ENCODE data around the gene ST8SIA6. TPM values are rescaled to one million over a fixed set of nuclear protein-coding genes. Genes with fewer than 3 reads are reported as not detected.
"Not testable (repeated sequence)": the region's sequence is repeated elsewhere in the genome, so short reads cannot be mapped to it uniquely, and the experiment has no call there.

ST8SIA6 gene
- polyA plus RNA-seq, 1 donor: 0.71 TPM

DNA sequence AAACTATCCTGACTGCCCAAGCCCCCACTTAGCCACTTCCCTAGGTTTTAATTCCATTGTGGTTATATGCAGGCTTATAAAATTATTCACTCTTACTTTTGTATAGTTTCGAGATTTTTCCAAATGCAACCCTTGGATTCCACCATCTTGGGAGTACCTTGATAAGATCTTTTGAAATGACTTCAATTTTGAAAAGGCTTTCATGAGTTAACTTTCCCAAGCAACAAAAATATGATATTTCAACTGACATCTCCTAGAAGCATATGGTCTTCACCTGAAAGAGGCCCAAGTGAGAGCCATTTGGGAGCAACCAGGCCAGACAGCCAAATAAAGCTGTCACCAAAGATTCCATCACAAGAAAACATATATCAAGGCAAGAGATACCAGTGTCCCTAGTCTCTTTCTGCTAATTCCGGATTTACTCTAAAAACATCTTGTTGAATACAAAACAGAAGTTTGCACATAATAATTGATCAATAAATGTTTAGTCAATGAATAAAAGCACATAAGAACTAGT, 1.7 kb upstream of the ST8SIA6 start:
- DNase-seq: no peak

DNA sequence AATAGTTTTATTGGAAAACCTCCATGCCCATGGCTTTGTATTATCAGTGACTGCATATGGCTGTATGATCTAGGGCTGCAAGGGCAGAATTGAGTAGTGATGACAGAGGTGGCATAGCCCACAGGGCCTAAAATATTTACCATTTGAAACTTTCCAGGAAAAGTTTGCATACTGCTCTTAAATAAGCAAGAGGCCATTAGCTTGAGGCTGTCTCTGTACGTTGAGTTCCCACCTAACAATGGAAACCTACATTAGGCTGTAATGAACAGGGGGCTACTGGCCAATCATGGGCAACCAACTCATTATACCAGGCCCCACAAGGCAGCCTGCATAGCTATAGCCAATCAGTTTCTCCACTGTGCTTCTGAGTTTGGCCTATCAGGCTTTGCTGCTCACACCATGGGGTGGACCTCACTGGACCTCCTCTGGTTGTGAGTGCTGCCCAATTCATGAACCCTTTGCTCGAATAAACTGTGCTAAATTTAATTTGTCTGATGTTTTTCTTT, 673 bp upstream of the ST8SIA6 start:
- DNase-seq: no peak

DNA sequence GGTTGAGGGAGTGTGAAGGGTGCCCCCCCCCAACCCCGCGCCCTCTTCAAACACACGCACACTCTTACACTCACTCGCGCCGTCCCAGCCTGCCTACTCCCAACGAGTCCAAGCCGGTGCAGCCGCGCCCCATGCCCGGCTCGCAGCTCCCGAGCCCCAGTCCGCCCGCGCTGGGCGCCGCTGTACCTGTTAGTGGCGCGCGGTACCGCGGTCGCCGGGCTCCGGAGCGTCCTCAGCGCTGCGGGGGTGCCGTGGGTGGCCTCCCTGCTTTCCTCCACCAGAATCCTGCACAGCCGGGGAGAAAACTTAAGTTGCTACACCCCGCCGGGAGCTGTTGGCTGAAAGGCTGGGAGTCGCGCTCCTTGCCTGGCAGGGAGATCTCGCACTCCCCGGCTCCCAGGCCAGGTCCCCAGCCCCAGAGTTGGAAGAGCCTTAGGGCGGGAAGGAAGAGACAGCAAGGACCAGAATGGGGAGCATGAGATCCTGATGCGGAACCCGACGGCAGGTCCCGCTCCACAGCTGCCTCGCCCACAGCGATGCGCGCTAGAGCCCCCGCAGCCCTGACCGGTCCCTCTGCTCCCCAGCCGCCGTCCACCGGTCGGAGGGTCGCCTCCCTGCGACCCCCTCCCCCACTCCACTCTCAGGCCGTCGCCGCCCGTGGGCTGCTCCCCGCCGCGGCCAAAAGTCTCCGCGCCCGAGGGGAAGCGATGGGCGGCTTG, 863 bp downstream of the ST8SIA6 start:
- DNase-seq: no peak

DNA sequence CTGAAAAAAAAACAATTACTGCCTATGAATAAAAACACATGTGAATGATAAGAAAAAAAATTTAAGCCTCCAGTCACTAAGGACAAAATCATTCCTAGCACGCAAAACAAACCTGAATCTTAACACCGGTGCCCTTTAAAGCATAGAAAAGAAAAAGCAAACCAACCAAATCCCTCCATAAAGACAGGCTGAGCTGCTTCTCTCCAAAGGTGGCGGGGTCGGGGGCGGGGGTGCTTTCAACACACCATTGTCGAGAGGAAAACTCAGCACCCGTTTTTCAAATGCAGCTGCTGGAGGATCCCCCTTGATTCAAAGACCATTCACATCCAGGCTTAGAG, 1.4 kb downstream of the ST8SIA6 start:
- DNase-seq: no peak

DNA sequence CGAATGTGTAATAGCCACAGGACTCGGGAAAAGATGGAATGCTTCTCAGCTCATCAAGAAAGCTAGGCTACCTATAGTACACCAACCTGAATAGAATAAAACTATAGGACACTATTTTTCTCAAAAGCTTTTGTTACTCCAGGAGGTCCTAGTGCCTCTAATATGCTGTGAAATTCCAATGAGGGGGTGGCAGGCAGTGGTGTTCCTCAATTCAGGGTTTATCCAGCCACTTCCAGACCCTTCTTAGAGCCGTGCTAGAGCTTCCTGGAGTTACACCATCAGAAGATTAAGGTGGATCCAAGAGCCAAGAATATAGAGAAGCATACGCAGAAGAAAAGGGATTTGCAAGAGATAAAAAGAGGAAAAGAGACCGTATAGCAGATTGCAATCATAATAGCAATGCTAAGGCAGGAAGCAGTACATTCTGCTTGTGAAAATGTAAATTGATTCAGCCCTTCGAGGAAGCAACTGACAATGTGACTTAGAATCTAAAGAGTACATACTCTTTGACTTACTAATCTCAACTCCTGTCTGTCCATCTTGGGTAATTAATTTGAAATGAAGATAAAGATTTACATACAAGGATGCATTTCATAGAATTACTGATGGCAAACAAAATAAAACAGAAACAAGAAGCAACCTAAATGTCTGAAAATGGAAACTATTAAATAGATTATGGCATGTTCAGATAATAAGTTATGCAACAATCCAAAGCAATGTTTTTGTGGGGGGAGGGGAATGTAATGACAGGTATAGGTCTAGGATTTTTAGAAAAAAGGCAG, 2.1 kb downstream of the ST8SIA6 start:
- DNase-seq: no peak

DNA sequence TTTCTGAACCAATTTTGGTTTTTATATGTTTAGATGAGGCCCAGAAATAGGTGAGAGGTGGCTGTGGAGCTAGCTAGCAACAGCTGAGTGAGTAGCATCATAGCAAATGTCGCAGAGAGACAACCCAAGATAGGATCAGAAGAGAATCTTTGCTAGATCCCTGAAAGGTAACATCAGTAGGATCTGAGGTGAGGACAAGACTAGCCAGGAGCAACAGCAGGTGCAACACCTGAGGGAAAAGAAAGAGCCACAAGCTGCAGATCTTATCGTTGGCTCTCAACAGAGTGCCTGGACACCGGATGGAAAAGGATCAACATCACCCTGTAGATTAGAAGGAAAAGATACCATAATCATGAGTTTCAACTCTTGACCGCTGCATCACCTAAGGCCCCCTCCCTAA, 4.4 kb downstream of the ST8SIA6 start:
- DNase-seq: no peak

DNA sequence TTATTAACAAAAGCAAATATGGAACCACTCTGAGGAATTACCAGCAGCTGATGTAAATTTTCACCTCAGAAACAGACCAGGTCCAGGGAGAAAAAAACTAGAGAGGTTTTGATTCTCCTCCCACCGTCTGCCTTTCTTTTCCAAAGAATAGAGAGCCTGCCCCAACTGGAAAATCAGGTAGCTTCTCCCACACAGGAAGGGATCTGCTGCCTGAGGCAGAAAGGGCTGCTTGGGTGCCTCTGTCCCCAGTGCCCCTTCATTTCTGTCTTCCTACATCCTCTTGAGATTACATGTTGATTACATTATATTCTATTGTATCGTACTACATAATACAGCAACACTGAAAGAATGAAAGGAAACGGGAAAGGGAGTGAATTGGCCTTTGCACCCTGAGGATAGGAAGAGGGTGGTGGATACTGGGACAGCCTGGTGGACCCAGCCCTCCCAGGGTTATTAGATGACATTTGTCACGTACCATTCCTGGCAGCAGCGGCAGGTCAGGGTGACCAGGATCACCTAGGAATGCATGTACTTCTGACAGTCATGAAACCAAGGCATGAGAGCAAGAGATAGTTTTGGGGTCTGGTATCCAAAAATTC, 8.9 kb downstream of the ST8SIA6 start:
- DNase-seq: no peak

DNA sequence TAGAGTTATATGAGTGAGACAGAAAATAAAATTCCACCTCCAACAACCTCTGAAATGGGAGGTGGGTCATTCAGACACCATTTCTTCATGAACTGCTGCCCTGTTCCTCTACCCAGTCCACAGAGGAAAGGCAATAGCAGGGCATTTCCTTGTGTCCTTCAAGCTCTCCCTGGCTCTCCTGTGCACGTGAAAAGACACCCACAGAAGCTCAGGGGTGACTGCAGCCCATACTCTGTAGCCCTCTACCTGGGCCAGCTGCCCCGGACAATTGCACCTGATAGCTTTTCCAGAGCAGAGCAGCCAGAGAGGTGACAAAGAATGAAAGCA, 10.0 kb downstream of the ST8SIA6 start:
- no peak for DNase-seq

DNA sequence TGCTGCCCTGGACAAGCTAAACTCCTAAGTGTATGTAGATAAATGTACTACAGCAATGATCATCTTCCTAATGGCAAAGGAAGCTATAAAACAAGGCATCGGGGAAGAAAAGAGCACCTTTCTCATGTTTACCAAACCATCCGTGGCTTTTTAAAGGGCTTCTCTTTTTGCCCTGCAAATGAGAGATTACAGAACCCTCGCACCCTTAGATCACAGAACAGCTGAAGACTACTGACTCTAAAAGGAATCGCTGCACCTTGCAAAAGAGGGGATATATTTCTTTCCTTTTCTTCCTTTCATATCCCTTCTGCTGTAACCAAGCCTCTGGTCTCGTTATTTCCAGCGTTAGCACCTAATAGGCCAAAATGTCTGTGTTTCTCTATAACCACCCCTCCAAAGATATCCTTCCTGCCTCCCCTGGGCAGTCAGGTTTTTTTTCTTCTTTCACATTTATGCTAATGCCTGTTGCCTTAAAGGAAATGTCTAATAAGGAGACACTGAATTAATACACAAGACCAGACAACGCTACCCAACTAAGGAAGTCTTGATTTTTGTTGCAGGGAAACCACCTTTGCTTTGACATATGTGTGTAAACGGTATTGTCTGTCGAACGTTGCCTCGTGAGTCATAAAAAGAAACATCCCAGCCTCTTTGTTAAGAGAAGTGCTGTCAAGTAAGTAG, 10.5 kb downstream of the ST8SIA6 start:
- no peak for DNase-seq

DNA sequence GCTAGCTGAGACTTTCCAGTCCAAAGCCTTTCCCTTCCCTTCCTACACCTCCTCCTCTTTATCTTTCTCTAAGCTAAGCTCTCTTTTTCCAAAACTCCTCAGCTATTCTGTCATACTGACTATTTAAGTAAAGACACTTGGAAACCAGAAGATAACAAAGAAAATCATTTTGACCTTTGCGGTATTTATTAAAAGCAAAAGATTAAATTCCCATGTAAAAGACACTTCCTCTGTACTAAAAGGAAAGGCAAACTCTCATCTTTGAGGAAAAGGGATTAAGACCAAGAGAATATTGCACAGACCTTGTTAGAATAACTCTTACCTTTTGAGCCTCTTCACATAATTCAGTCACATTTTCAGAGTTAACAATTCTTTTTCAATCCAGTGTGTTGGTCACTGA, 15.8 kb downstream of the ST8SIA6 start:
- no peak for DNase-seq

DNA sequence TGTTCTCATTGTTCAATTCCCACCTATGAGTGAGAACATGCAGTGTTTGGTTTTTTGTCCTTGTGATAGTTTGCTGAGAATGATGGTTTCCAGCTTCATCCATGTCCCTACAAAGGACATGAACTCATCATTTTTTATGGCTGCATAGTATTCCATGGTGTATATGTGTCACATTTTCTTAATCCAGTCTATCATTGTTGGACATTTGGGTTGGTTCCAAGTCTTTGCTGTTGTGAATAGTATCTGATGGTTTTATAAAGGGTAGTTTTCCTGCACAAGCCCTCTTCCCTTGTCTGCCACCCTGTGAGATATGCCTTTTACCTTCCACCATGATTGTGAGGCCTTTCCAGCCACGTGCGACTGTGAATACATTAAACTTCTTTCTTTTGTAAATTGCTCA, 17.8 kb downstream of the ST8SIA6 start:
- DNase-seq: not testable (repeated sequence)

DNA sequence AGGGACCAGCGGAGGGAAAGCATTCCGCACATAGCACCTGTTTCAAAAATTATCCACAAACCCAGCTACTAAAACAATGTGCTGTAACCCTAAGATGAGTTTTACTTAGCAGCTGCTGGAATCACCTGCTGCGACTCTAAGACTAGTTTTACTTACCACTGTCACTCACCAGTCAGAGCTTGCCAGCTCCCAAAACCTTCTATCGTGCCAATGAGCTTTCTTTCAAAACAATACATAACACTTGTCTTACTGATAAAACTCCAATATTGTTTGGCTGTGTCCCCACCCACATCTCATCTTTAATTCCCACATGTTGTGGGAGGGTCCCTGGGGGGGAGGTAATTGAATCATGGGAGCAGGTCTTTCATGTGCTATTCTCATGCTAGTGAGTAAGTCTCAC, 18.4 kb downstream of the ST8SIA6 start:
- no peak for DNase-seq

DNA sequence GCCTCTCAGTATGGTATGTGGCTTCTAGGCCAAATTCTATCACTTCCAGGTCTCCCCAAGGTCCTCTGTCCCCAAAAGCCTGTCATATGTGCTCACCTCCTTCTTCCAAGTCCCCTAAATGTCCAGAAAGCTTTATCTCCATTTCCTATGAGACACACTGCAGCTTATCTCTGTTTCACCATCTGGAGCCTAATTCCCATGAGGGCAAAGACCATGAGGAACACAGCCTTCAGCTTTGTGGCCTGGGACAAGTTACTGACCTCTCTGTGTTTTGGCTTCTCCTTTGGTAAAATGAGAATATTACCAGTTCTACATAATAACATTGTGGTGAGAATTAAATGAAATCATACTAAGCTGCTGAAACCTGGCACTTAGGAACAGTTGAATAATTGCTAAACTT, 19.2 kb downstream of the ST8SIA6 start:
- DNase-seq: no peak

DNA sequence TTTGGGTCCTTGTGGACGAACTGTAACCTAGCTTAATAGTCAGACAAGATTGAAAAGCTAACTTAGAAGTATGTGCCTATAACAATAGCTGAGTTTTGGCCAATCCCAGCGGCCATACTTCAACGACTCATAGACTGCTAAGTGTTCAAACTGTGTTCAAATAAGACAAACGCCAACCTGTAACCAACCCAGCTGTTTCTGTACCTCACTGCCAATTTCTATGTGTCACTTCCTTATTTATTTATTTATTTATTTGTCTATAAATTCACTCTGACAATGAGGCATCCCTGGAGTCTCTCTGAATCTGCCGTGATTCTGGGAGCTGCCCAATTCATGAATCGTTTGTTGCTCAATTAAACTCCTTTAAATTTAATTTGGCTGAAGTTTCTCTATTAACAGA, 21.7 kb downstream of the ST8SIA6 start:
- no peak for DNase-seq

DNA sequence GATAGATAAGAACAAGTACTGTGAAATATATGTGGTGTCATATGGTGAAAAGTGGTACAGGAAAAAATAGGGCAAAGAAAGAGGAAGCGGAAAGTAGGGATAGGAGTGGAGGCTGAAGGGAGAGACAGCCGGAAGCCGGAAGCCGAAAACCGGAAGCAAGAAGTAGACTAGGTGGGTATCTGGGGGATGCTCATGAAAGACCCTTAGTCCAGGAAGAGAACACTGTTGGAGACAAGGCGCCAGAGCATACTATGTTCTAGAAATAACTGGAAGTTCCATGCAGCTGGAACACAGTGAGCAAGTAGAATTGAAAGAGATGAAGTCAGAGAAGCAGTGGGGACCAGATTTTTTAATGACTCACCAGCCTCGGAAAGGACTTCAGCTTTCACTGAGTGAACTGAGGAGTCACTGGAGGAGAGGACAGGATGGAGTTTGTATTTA, 22.5 kb downstream of the ST8SIA6 start:
- DNase-seq: no peak

DNA sequence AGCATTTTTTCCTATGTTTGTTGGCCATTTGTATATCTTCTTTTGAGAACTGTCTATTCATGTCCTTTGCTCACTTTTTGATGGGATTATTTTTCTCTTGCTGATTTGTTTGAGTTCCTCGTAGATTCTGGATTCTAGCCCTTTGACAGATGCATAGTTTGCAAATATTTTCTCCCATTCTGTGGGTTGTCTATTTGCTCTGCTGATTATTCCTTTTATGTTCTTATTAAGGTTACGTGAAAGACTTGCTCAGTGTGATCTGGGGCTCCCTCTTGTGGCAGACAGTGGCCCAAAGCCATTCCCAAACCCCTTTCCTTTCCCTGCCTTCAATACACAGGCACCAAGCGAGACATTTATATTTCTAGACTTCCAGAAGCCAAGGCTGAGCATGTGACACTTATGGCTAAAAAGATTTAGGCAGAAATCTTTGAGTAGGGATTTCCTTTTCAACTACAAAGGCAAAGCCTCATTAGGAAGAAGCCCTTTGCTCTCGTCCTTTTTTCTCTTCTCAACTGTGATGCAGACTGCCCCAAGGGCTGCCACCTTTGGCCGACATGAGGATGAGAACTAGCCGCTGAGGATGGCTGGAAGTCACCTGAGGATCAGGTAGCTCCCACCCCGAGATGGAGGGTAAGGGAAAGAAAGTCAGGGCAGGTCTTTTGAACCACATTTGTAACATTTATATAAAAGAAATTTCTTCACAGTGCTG, 23.6 kb downstream of the ST8SIA6 start:
- peak; percentile 72 for DNase-seq

DNA sequence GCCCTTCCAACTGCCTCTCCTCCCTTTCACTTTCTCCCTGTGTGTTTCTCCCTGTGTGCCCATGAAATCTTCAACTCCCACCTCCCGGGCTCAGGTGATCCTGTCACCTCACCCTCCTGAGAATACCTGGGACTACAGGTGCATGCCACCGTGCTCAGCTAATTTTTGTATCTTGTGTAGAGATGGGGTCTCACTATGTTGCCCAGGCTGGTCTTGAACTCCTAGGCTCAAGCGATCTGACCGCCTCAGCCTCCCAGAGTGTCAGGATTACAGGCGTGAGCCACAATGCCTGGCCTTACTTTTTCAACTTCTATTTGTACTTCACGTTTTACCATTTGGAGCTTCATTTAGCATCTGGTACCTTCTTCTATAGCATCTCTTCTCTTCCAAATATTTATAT, 24.9 kb downstream of the ST8SIA6 start:
- DNase-seq: no peak

DNA sequence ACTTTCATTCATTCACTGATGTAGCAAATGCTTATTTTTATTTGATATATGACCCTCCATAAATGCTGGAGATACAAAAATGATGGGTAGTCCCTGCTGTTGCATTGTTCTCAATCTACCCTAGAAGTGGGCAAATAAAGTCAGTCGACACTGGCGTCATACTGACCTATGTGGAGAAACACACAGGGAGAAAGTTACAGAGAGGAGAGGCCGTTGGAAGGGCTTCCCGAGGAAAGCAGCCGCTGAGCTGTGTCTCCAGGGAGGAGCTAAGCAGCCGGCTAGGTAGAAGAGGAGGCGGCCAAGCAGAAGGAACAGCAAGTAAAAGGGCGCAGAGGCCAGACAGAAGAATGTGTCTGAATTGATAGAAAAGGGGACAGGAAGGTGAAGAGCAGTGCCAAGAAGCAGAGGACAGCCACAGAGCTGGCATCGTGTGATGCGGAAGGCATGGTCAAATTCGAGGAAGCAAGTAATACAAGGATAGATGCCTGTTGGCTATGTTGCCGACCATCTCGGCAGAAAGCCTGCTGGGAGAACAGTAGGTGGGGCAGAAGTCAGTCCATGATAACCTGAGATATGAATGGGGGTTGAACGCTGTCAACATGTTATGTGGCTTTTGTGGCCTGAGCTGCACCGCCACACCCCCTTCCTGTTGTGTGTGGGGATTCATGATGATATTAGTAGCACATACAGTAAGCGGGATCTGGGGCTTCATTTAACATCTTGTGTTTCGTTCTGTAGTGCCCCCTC, 25.9 kb downstream of the ST8SIA6 start:
- DNase-seq: no peak

DNA sequence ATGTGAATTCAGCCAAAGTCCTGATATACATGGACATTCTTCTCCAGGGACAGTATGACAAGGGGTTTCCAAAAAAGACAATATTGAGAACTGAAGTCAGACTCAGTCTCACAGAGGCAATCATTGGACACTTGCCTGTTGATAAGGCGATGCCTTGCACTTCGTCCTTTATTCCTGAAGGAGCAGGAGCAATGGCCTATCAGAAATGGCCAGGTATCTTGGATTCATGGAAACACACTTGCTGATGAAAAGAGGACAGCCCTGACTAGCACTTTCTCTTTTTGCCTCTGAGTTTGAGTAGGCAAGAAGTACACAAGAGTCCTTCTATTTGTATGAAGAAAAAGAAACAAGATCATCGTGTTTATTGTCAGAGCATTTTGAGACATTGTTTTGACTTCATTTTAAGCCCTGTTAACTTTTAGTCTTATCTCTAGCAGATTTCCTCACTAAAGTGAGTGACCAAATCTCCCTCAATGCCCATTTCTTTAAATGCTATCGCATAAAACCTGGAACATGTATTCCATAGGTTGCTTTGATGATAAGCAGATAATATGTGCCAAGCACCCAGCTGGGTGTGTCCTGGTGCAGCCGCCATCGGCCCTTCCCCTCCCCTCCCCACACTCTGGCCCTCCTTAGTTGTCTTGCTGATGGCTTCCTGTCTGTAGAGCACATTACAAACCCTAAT, 26.6 kb downstream of the ST8SIA6 start:
- no peak for DNase-seq

DNA sequence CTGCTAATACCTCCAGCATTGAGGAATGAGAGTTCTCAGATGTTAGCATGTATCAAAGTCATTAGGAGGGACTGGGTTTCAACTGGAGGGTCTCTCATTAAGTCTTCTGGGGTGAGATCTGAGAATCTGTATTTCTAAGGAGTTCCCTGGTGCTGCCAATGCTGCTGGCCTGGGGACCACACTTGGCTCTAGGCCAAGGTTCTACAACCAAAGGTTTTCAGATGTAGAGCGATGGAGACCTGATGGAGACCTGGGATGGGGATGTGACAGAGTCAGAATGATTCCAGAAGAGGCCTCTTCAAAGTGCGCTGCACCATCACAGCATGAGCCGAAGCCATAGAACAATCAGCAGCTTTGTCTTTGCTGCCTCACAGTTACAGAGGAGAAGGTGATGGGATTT, 27.2 kb downstream of the ST8SIA6 start:
- DNase-seq: no peak

DNA sequence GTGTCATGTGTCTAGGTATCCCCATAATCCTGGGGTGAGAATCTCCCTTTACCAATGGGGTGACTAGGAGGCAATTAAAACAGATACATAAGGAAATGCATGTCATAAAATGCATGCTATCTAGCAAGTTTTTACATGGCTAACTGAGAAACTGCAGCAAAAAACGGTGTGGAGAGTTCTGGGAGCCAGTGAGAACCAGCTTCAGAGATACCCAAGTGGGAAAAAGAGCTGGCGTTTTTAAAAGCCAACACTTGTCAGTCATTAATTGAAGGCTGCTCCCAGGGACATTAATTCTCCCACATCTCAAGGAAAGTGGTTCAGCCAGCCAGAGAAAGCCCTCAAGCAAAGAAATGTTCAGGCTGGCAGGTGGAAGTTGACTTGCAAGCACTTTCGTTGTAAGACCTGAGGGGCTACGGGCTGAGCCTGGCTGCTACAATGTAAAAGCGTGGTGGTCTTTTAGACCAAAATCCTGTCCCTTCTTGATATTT, 28.1 kb downstream of the ST8SIA6 start:
- no peak for DNase-seq

Measured in hindlimb muscle (tissue), 1 donor.